ENCODE results near the gene LIPE.

DNA sequence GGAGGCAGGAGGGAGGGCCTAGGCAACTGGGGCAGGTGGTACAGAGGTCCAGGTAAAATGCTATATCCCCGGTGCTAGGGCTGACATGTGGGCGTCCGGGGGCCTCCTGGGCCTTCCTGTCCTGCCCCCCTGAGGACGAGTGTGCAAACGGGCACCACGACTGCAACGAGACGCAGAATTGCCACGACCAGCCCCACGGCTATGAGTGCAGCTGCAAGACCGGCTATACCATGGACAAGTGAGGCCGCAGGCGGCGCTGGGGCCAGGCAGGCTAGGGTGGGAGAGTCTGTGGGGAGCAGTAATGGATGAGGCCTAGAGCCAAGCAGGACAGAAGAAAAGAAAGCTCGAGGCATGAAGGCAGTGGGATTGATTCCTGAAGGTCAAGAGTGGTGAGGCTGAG, 58.4 kb downstream of the LIPE start:
- no peak for TF ChIP-seq EZH2 (IDR thresholded peaks at IDR 0.05; ENCODE audit: borderline replicate concordance, insufficient read depth, low read length, poor library complexity, severe bottlenecking)
- TF ChIP-seq, protein P1, sequence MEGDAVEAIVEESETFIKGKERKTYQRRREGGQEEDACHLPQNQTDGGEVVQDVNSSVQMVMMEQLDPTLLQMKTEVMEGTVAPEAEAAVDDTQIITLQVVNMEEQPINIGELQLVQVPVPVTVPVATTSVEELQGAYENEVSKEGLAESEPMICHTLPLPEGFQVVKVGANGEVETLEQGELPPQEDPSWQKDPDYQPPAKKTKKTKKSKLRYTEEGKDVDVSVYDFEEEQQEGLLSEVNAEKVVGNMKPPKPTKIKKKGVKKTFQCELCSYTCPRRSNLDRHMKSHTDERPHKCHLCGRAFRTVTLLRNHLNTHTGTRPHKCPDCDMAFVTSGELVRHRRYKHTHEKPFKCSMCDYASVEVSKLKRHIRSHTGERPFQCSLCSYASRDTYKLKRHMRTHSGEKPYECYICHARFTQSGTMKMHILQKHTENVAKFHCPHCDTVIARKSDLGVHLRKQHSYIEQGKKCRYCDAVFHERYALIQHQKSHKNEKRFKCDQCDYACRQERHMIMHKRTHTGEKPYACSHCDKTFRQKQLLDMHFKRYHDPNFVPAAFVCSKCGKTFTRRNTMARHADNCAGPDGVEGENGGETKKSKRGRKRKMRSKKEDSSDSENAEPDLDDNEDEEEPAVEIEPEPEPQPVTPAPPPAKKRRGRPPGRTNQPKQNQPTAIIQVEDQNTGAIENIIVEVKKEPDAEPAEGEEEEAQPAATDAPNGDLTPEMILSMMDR (IDR thresholded peaks at IDR 0.05; ENCODE audit: poor library complexity, severe bottlenecking): no peak
- no peak for TF ChIP-seq REST (IDR thresholded peaks at IDR 0.05; ENCODE audit: borderline replicate concordance)
- no peak for TF ChIP-seq EP300 (conservative IDR thresholded peaks at IDR 0.05; ENCODE audit: poor library complexity, severe bottlenecking)
- TF ChIP-seq RAD21 (conservative IDR thresholded peaks at IDR 0.05): no peak
- TF ChIP-seq MXI1 (conservative IDR thresholded peaks at IDR 0.05; ENCODE audit: poor library complexity, severe bottlenecking): no peak
- TF ChIP-seq POLR2AphosphoS5 (IDR thresholded peaks at IDR 0.05): no peak
- no peak for TF ChIP-seq SMC3 (conservative IDR thresholded peaks at IDR 0.05; ENCODE audit: poor library complexity)
- no peak for TF ChIP-seq TAF1 (IDR thresholded peaks at IDR 0.05; ENCODE audit: low read depth)

Measured in neural cell (in vitro differentiated cells).